IMR-90 (cell line): ENCODE results near the gene CLNK. TPM values are rescaled to one million over a fixed set of nuclear protein-coding genes. Genes with fewer than 3 reads are reported as not detected.

ENCODE experiments used
- ATAC-seq: fragments of 200-7000 bp; cut with Tn5 transposase; 2 replicates; pipeline ENCODE4 v1.9.1; 2020; ENCODE audit warnings: low read depth, mild to moderate bottlenecking, moderate library complexity
- BruUV-seq: library from RNA; stranded (reverse); fragments of 400-500 nt; replicated peaks from 2 replicates; lab custom pipeline; 2021; lab: Mats Ljungman, UMichigan
- CTCF ChIA-PET: fragments of 300-600 bp; formaldehyde crosslinking; extraction: SDS; loops from one replicate; lab custom pipeline; 2021; ENCODE audit warnings: antibody characterized with exemption; lab: Yijun Ruan, JAX
- POLR2A ChIA-PET: fragments of 300-600 bp; sonication (Branson Sonifier 250); formaldehyde crosslinking; loops from one replicate; lab custom pipeline; 2022; ENCODE audit warnings: antibody characterized with exemption; ENCODE audit not compliant: unreplicated experiment; lab: Charles Lee
- DNase-seq: peaks from one replicate; pipeline ENCODE4 v3.0.0; 2013
- H2AFZ ChIP-seq: replicated peaks from 2 replicates; pipeline ENCODE3; 2013; ENCODE audit warnings: low read length, mild to moderate bottlenecking; ENCODE audit not compliant: poor library complexity
- H2AK5ac ChIP-seq: 2 replicates; pipeline ENCODE4 v1.6.1; 2013; ENCODE audit warnings: low read depth, low read length, inconsistent platforms
- H2AK9ac ChIP-seq: replicated peaks from 2 replicates; pipeline ENCODE3; 2013; ENCODE audit warnings: mild to moderate bottlenecking, low read depth, low read length, moderate library complexity; ENCODE audit not compliant: poor library complexity
- H2BK120ac ChIP-seq: 2 replicates; pipeline ENCODE4 v1.6.1; 2013; ENCODE audit warnings: low read depth, low read length, inconsistent platforms
- H2BK15ac ChIP-seq: 3 replicates; pipeline ENCODE4 v1.6.1; 2013; ENCODE audit warnings: low read depth, low read length, inconsistent platforms
- H2BK20ac ChIP-seq: 2 replicates; pipeline ENCODE4 v1.6.1; 2013; ENCODE audit warnings: low read depth, mild to moderate bottlenecking, inconsistent platforms, low read length, moderate library complexity
- H2BK5ac ChIP-seq: 2 replicates; pipeline ENCODE4 v1.6.1; 2013; ENCODE audit warnings: mild to moderate bottlenecking, low read depth, low read length, inconsistent platforms; ENCODE audit not compliant: poor library complexity, severe bottlenecking
- H3K14ac ChIP-seq: replicated peaks from 2 replicates; pipeline ENCODE4 v1.6.1; 2013; ENCODE audit warnings: low read depth, low read length, inconsistent platforms
- H3K18ac ChIP-seq: 2 replicates; pipeline ENCODE4 v1.6.1; 2013; ENCODE audit warnings: low read depth, low read length, control low read depth
- H3K23ac ChIP-seq: 2 replicates; pipeline ENCODE4 v1.6.1; 2013; ENCODE audit warnings: low read depth, low read length, inconsistent platforms
- H3K27ac ChIP-seq: 2 replicates; pipeline ENCODE4 v1.5.1; 2013; ENCODE audit warnings: mild to moderate bottlenecking, control low read depth, low read length; ENCODE audit not compliant: insufficient read depth
- H3K27me3 ChIP-seq: 2 replicates; pipeline ENCODE4 v1.6.1; 2013; ENCODE audit warnings: low read length; ENCODE audit not compliant: control insufficient read depth, insufficient read depth
- H3K36me3 ChIP-seq: 2 replicates; pipeline ENCODE4 v1.6.1; 2013; ENCODE audit warnings: low read length, mixed read lengths; ENCODE audit not compliant: control insufficient read depth, insufficient read depth
- H3K4ac ChIP-seq: 2 replicates; pipeline ENCODE4 v1.6.1; 2013; ENCODE audit warnings: low read depth, low read length, inconsistent platforms
- H3K4me1 ChIP-seq: 2 replicates; pipeline ENCODE4 v1.6.1; 2013; ENCODE audit warnings: low read length, mixed read lengths; ENCODE audit not compliant: control insufficient read depth, insufficient read depth
- H3K4me2 ChIP-seq: 2 replicates; pipeline ENCODE4 v1.6.1; 2013; ENCODE audit warnings: low read depth, mild to moderate bottlenecking, control low read depth, low read length, moderate library complexity
- H3K4me3 ChIP-seq: 2 replicates; pipeline ENCODE4 v1.5.1; 2013; ENCODE audit warnings: low read depth, mild to moderate bottlenecking, control low read depth, low read length, moderate library complexity; ENCODE audit not compliant: insufficient read depth
- H3K56ac ChIP-seq: 2 replicates; pipeline ENCODE4 v1.6.1; 2013; ENCODE audit warnings: low read length, inconsistent platforms; ENCODE audit not compliant: insufficient read depth; ENCODE audit errors: extremely low read depth
- H3K79me1 ChIP-seq, 2 experiments: 2 replicates each; pipeline ENCODE4 v1.6.1; 2013; ENCODE audit warnings: low read length in 2 of 2, inconsistent platforms in 1 of 2, low read depth in 1 of 2
- H3K9ac ChIP-seq: 2 replicates; pipeline ENCODE4 v1.6.1; 2013; ENCODE audit warnings: low read depth, low read length, control low read depth
- H3K9me1 ChIP-seq: 2 replicates; pipeline ENCODE4 v1.6.1; 2013; ENCODE audit warnings: low read length, inconsistent platforms; ENCODE audit not compliant: insufficient read depth
- H3K9me3 ChIP-seq: 2 replicates; pipeline ENCODE4 v1.6.1; 2013; ENCODE audit warnings: low read length; ENCODE audit not compliant: control insufficient read depth, insufficient read depth
- H4K20me1 ChIP-seq: 2 replicates; pipeline ENCODE4 v1.6.1; 2013; ENCODE audit warnings: low read length, inconsistent platforms; ENCODE audit not compliant: insufficient read depth
- H4K5ac ChIP-seq: 2 replicates; pipeline ENCODE4 v1.6.1; 2013; ENCODE audit warnings: mild to moderate bottlenecking, low read depth, low read length, control low read depth
- H4K8ac ChIP-seq, 2 experiments: 2 replicates each; pipeline ENCODE4 v1.6.1; 2013; ENCODE audit warnings: low read depth in 2 of 2, low read length in 2 of 2, control low read depth in 1 of 2, inconsistent platforms in 1 of 2
- H4K91ac ChIP-seq: 2 replicates; pipeline ENCODE4 v1.6.1; 2013; ENCODE audit warnings: low read depth, low read length, inconsistent platforms; ENCODE audit not compliant: insufficient read depth
- BHLHE40 ChIP-seq: fragments of 150-350 bp; IDR thresholded peaks from 2 replicates; pipeline ENCODE4 v1.6.1; 2016; ENCODE audit warnings: mild to moderate bottlenecking, low read depth, low read length
- CEBPB ChIP-seq: IDR thresholded peaks from 2 replicates; pipeline ENCODE4 v1.6.1; 2012; ENCODE audit warnings: low read depth, low read length, improper control_type of control experiment
- CHD1 ChIP-seq: IDR thresholded peaks from 2 replicates; pipeline ENCODE4 v1.6.1; 2012; ENCODE audit warnings: low read depth, low read length, improper control_type of control experiment
- CTCF ChIP-seq: conservative IDR thresholded peaks from 2 replicates; pipeline ENCODE4 v1.5.1; 2012; ENCODE audit warnings: mild to moderate bottlenecking, low read depth, low read length, improper control_type of control experiment
- ELK1 ChIP-seq: fragments of 150-350 bp; IDR thresholded peaks from 2 replicates; pipeline ENCODE4 v1.6.1; 2016; ENCODE audit warnings: low read depth, mild to moderate bottlenecking, low read length, moderate library complexity, borderline replicate concordance
- FOS ChIP-seq: fragments of 150-350 bp; IDR thresholded peaks from 2 replicates; pipeline ENCODE4 v1.6.1; 2016; ENCODE audit warnings: low read depth, low read length
- MAFK ChIP-seq: IDR thresholded peaks from 2 replicates; pipeline ENCODE4 v1.6.1; 2012; ENCODE audit warnings: low read depth, low read length, improper control_type of control experiment
- MAZ ChIP-seq: IDR thresholded peaks from 2 replicates; pipeline ENCODE4 v1.6.1; 2012; ENCODE audit warnings: low read depth, mild to moderate bottlenecking, low read length, improper control_type of control experiment, moderate library complexity, borderline replicate concordance
- MXI1 ChIP-seq: IDR thresholded peaks from 2 replicates; pipeline ENCODE4 v1.6.1; 2012; ENCODE audit warnings: low read depth, mild to moderate bottlenecking, low read length, moderate library complexity, borderline replicate concordance
- NFE2L2 ChIP-seq: fragments of 150-350 bp; IDR thresholded peaks from 2 replicates; pipeline ENCODE4 v1.6.1; 2016; ENCODE audit warnings: low read depth, mild to moderate bottlenecking, low read length
- POLR2A ChIP-seq: IDR thresholded peaks from 2 replicates; pipeline ENCODE4 v1.6.1; 2012; ENCODE audit warnings: mild to moderate bottlenecking, low read depth, low read length
- RAD21 ChIP-seq: IDR thresholded peaks from 2 replicates; pipeline ENCODE4 v1.6.1; 2012; ENCODE audit warnings: low read length, improper control_type of control experiment
- RCOR1 ChIP-seq: IDR thresholded peaks from 2 replicates; pipeline ENCODE4 v1.6.1; 2012; ENCODE audit warnings: mild to moderate bottlenecking, low read length, improper control_type of control experiment; ENCODE audit not compliant: insufficient replicate concordance
- RFX5 ChIP-seq: IDR thresholded peaks from 2 replicates; pipeline ENCODE4 v1.8.0; 2012; ENCODE audit warnings: low read depth, mild to moderate bottlenecking, low read length, moderate library complexity
- SMC3 ChIP-seq: fragments of 150-350 bp; IDR thresholded peaks from 2 replicates; pipeline ENCODE4 v1.6.1; 2016; ENCODE audit warnings: low read depth, mild to moderate bottlenecking, antibody characterized with exemption, low read length, moderate library complexity
- WGBS, 2 experiments: methylation state at CpG; one replicate each; pipeline versions ENCODE4 v1.1.5 to v1.1.7; 2013; ENCODE audit warnings: missing lambda C conversion rate in 2 of 2; ENCODE audit not compliant: insufficient read length in 1 of 2; ENCODE audit errors: extremely low coverage in 2 of 2; 5-methylcytosine and 5-hydroxymethylcytosine counted together
- dilution Hi-C: fragments of 300-500 bp; cut with HindIII; formaldehyde crosslinking; loops from one replicate; pipeline ENCODE4 v1.14.3; 2018; ENCODE audit warnings: low sequenced_read_pairs; ENCODE audit not compliant: unreplicated experiment
- in situ Hi-C: fragments of 300-500 bp; cut with MboI; formaldehyde crosslinking; loops from 3 replicates; pipeline ENCODE4 v1.14.3; 2019; ENCODE audit warnings: low sequenced_read_pairs, inconsistent platforms, mixed read lengths
- intact Hi-C: fragments of 100-400 bp; cut with micrococcal nuclease; formaldehyde crosslinking; loops from 2 replicates; pipeline ENCODE4 v1.10.0; 2022
- polyA plus RNA-seq, 3 experiments: library from polyadenylated mRNA; depleted of rRNA; stranded (reverse); fragments of >200 nt; gene quantifications; 2 replicates each; pipeline ENCODE4 v1.2.3, GENCODE V29; 2012; ENCODE audit warnings: low replicate concordance in 1 of 3
- total RNA-seq: library from RNA; depleted of rRNA; stranded (reverse); fragments of >200 nt; gene quantifications from 2 replicates; pipeline ENCODE4 v1.2.3, GENCODE V29; 2012
- TF ChIP-seq, protein P1 (sequence below): fragments of 150-350 bp; IDR thresholded peaks from 2 replicates; pipeline ENCODE4 v1.6.1; 2017; ENCODE audit warnings: mild to moderate bottlenecking, antibody characterized with exemption, low read length, low read depth

The CLNK gene
- total and polyA plus RNA-seq, 2 of the 4 experiments (the other 2 are of a cell fraction), result not detected

DNA sequence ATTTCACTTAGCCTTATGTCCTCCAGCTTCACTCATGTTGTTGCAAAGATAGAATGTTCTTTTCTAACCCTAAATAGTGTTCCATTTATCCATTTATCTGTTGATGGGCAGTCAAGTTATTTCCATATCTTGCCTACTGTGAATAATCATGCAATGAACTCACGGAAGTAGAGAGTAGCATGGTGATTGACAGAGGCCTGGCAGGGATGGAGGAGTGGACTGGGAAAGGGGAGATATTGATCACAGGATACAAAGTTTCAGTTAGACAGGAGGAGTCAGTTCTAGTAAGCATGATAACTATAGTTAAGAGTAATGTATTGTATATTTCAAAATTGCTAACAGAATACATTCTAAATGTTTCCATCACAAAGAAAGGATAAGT, 10.3 kb upstream of the CLNK start:
- ChIA-PET CTCF (no interaction called here), POLR2A (no interaction called here)
- TF ChIP-seq NFE2L2, result no peak
- TF ChIP-seq MAFK, result no peak
- no peak for TF ChIP-seq ELK1
- TF ChIP-seq FOS, result no peak
- TF ChIP-seq, protein P1, sequence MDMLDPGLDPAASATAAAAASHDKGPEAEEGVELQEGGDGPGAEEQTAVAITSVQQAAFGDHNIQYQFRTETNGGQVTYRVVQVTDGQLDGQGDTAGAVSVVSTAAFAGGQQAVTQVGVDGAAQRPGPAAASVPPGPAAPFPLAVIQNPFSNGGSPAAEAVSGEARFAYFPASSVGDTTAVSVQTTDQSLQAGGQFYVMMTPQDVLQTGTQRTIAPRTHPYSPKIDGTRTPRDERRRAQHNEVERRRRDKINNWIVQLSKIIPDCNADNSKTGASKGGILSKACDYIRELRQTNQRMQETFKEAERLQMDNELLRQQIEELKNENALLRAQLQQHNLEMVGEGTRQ, result no peak
- no peak for TF ChIP-seq BHLHE40
- TF ChIP-seq CHD1, result no peak
- no peak for TF ChIP-seq POLR2A
- no peak for TF ChIP-seq RCOR1
- TF ChIP-seq SMC3, result no peak
- TF ChIP-seq RAD21, result no peak
- TF ChIP-seq MXI1, result no peak
- no peak for TF ChIP-seq MAZ
- TF ChIP-seq CTCF, result no peak
- TF ChIP-seq RFX5, result no peak
- no peak for TF ChIP-seq CEBPB
- no peak overlapping the region for H4K91ac ChIP-seq
- no peaks in the 10 kb centered on the region for H3K79me1 ChIP-seq
- no peak overlapping the region for H3K14ac ChIP-seq
- no peaks in the 10 kb centered on the region for H3K9me1 ChIP-seq
- H3K9me3 ChIP-seq, result no peaks in the 10 kb centered on the region
- no peak overlapping the region for H3K23ac ChIP-seq
- no peak overlapping the region for H4K5ac ChIP-seq
- H3K4me3 ChIP-seq, result no peak overlapping the region
- H3K36me3 ChIP-seq, result no peaks in the 10 kb centered on the region
- no peaks in the 10 kb centered on the region for H4K20me1 ChIP-seq
- H3K27me3 ChIP-seq, result no peaks in the 10 kb centered on the region
- no peak overlapping the region for H2BK5ac ChIP-seq
- H2BK15ac ChIP-seq, result no peak overlapping the region
- no peak overlapping the region for H2AK9ac ChIP-seq
- no CpG with 5 or more reads among the region's 1 CpG for WGBS, 2 experiments
- intact Hi-C loops (no loop called here), in situ Hi-C loops (no loop called here), dilution Hi-C loops (no loop called here)
- no peak overlapping the region for H3K56ac ChIP-seq
- H3K27ac ChIP-seq, result no peak overlapping the region
- no peak overlapping the region for H4K8ac ChIP-seq
- H3K9ac ChIP-seq, result no peak overlapping the region
- ATAC-seq, result no peak
- no TSS peak for BruUV-seq
- no peak overlapping the region for H3K4ac ChIP-seq
- no peak overlapping the region for H2BK120ac ChIP-seq
- H2BK20ac ChIP-seq, result no peak overlapping the region
- no peak overlapping the region for H2AFZ ChIP-seq
- H3K4me1 ChIP-seq, result 0 out of 2 replicates have a peak, but pooled peaks cover 3% of the 10 kb centered on the region
- no peak overlapping the region for H2AK5ac ChIP-seq
- no peak overlapping the region for H3K18ac ChIP-seq
- DNase-seq, result no peak
- no peak overlapping the region for H3K4me2 ChIP-seq
